Fibroblast of lung (primary cell): ENCODE measurements around the gene RPUSD2.

Source experiments
- CTCF ChIP-seq, 2 donors: IDR thresholded peaks in 1 of 2; conservative IDR thresholded peaks in 1 of 2; 1 replicate in 1 of 2; 2 replicates in 1 of 2; pipeline ENCODE4 v1.5.1; 2011 to 2012; ENCODE audit warnings: low read length in 2 of 2, control low read depth in 1 of 2, inconsistent platforms in 1 of 2, low read depth in 1 of 2, mild to moderate bottlenecking in 1 of 2
- EZH2 ChIP-seq: IDR thresholded peaks from 2 replicates; pipeline ENCODE4 v1.5.1; 2012; ENCODE audit warnings: low read length, control low read depth, mild to moderate bottlenecking; ENCODE audit errors: missing control alignments

GRCh38 chr15:40584191-40584590 lies 15.1 kb downstream of the RPUSD2 start:
- TF ChIP-seq CTCF (conservative IDR thresholded peaks at IDR 0.05 in 1 of 2, IDR thresholded peaks at IDR 0.05 in 1 of 2; ENCODE audit: low read depth in 1 of 2, low read length in 2 of 2): no peak
- no peak for TF ChIP-seq EZH2
